ENCODE measurements around the gene RGS7. TPM values are rescaled to one million over a fixed set of nuclear protein-coding genes. Genes with fewer than 3 reads are reported as not detected.

RGS7 gene
- total and polyA plus RNA-seq, 10 of the 15 experiments (the other 5 are each of a cell fraction or from before 2014, with no cell fraction given), result not detected

DNA sequence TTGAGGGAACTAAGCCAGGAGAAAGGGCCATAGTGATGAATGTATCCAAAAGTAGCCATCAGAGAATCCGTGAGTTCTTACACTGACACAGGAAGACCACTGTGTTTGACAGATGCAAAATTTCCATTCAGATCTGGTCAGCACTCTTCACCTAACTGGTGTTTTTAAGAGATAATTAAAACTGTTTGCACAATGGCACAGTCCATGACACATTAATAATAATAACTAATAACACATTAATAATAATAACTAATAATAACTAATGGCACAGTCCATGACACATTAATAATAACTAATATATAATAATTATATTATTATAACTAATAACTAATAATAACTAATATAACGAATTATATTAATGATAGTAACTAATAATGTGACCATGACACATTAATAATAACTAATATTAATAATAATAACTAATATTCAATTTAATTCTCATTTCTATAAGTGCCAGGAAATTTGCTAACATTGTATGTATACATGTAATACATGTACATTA lies 195.8 kb downstream of the RGS7 start:
- CTCF ChIA-PET, result no interaction called here
- POLR2A ChIA-PET, result no interaction called here
- Histone ChIP-seq H3K27ac (ENCODE audit: control insufficient read depth, insufficient read depth) (no peak overlapping the region), H3K9ac (ENCODE audit: control insufficient read depth, insufficient read depth, low read length) (no peak overlapping the region), H4K20me1 (ENCODE audit: control insufficient read depth, insufficient read depth) (no peaks in the 10 kb centered on the region), H3K4me2 (ENCODE audit: control insufficient read depth, insufficient read depth) (no peak overlapping the region), H3K9me3 (replicated peaks; ENCODE audit: control insufficient read depth, insufficient read depth, low read length) (no peaks in the 10 kb centered on the region), H3K4me3 (no peak overlapping the region), H3K79me2 (ENCODE audit: control insufficient read depth, insufficient read depth, low read length) (no peaks in the 10 kb centered on the region), H3K36me3 (ENCODE audit: control insufficient read depth in 2 of 2, insufficient read depth in 2 of 2, low read length in 1 of 2) (no peaks in the 10 kb centered on the region), H3K27me3 (replicated peaks in 1 of 2; ENCODE audit: control insufficient read depth in 2 of 2, insufficient read depth in 2 of 2, low read length in 1 of 2) (no peaks in the 10 kb centered on the region), H3K4me1 (ENCODE audit: control insufficient read depth, insufficient read depth, low read length) (no peaks in the 10 kb centered on the region), H2AFZ (ENCODE audit: control insufficient read depth, low read depth, low read length) (no peak overlapping the region)
- FAIRE-seq, result no peak
- no TSS peak for BruUV-seq (replicated peaks)
- SMC1A ChIA-PET (ENCODE audit: uncharacterized antibody, unreplicated experiment), result no interaction called here
- RAD21 ChIA-PET (ENCODE audit: unreplicated experiment), result no interaction called here
- 0% methylated on average over 2 of the region's 2 CpGs for WGBS (ENCODE audit: insufficient coverage, insufficient replicate concordance, low lambda C conversion rate, missing lambda C conversion rate)
- in situ Hi-C loops (cut with MboI) (no loop called here), intact Hi-C loops (cut with micrococcal nuclease; ENCODE audit: unreplicated experiment) (no loop called here)
- no peak for ATAC-seq
- DNase-seq (ENCODE audit: low read depth, low spot score), result no peak
- TF ChIP-seq, protein P1, sequence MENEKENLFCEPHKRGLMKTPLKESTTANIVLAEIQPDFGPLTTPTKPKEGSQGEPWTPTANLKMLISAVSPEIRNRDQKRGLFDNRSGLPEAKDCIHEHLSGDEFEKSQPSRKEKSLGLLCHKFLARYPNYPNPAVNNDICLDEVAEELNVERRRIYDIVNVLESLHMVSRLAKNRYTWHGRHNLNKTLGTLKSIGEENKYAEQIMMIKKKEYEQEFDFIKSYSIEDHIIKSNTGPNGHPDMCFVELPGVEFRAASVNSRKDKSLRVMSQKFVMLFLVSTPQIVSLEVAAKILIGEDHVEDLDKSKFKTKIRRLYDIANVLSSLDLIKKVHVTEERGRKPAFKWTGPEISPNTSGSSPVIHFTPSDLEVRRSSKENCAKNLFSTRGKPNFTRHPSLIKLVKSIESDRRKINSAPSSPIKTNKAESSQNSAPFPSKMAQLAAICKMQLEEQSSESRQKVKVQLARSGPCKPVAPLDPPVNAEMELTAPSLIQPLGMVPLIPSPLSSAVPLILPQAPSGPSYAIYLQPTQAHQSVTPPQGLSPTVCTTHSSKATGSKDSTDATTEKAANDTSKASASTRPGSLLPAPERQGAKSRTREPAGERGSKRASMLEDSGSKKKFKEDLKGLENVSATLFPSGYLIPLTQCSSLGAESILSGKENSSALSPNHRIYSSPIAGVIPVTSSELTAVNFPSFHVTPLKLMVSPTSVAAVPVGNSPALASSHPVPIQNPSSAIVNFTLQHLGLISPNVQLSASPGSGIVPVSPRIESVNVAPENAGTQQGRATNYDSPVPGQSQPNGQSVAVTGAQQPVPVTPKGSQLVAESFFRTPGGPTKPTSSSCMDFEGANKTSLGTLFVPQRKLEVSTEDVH (IDR thresholded peaks at IDR 0.05; ENCODE audit: low read depth, partially characterized antibody), result no peak
- TF ChIP-seq, protein P2, sequence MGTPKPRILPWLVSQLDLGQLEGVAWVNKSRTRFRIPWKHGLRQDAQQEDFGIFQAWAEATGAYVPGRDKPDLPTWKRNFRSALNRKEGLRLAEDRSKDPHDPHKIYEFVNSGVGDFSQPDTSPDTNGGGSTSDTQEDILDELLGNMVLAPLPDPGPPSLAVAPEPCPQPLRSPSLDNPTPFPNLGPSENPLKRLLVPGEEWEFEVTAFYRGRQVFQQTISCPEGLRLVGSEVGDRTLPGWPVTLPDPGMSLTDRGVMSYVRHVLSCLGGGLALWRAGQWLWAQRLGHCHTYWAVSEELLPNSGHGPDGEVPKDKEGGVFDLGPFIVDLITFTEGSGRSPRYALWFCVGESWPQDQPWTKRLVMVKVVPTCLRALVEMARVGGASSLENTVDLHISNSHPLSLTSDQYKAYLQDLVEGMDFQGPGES (IDR thresholded peaks at IDR 0.05), result no peak
- TF ChIP-seq, protein P3, sequence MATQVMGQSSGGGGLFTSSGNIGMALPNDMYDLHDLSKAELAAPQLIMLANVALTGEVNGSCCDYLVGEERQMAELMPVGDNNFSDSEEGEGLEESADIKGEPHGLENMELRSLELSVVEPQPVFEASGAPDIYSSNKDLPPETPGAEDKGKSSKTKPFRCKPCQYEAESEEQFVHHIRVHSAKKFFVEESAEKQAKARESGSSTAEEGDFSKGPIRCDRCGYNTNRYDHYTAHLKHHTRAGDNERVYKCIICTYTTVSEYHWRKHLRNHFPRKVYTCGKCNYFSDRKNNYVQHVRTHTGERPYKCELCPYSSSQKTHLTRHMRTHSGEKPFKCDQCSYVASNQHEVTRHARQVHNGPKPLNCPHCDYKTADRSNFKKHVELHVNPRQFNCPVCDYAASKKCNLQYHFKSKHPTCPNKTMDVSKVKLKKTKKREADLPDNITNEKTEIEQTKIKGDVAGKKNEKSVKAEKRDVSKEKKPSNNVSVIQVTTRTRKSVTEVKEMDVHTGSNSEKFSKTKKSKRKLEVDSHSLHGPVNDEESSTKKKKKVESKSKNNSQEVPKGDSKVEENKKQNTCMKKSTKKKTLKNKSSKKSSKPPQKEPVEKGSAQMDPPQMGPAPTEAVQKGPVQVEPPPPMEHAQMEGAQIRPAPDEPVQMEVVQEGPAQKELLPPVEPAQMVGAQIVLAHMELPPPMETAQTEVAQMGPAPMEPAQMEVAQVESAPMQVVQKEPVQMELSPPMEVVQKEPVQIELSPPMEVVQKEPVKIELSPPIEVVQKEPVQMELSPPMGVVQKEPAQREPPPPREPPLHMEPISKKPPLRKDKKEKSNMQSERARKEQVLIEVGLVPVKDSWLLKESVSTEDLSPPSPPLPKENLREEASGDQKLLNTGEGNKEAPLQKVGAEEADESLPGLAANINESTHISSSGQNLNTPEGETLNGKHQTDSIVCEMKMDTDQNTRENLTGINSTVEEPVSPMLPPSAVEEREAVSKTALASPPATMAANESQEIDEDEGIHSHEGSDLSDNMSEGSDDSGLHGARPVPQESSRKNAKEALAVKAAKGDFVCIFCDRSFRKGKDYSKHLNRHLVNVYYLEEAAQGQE (IDR thresholded peaks at IDR 0.05; ENCODE audit: low read depth, low read length), result no peak
- TF ChIP-seq RFX5 (IDR thresholded peaks at IDR 0.05; ENCODE audit: low read depth, low read length) (no peak), HCFC1 (IDR thresholded peaks at IDR 0.05; ENCODE audit: low read length) (no peak), SRF (IDR thresholded peaks at IDR 0.05; ENCODE audit: low read depth in 2 of 2, low read length in 2 of 2) (no peak), BMI1 (IDR thresholded peaks at IDR 0.05; ENCODE audit: borderline replicate concordance) (no peak), RAD21 (IDR thresholded peaks at IDR 0.05; ENCODE audit: insufficient read depth, low read depth, low read length) (no peak), NFXL1 (IDR thresholded peaks at IDR 0.05; ENCODE audit: borderline replicate concordance) (no peak), HDAC6 (IDR thresholded peaks at IDR 0.05; ENCODE audit: unreplicated experiment) (no peak), BCL3 (IDR thresholded peaks at IDR 0.05; ENCODE audit: borderline replicate concordance, insufficient read depth, low read depth, low read length, poor library complexity, severe bottlenecking) (no peak)
- TF ChIP-seq, protein P4, sequence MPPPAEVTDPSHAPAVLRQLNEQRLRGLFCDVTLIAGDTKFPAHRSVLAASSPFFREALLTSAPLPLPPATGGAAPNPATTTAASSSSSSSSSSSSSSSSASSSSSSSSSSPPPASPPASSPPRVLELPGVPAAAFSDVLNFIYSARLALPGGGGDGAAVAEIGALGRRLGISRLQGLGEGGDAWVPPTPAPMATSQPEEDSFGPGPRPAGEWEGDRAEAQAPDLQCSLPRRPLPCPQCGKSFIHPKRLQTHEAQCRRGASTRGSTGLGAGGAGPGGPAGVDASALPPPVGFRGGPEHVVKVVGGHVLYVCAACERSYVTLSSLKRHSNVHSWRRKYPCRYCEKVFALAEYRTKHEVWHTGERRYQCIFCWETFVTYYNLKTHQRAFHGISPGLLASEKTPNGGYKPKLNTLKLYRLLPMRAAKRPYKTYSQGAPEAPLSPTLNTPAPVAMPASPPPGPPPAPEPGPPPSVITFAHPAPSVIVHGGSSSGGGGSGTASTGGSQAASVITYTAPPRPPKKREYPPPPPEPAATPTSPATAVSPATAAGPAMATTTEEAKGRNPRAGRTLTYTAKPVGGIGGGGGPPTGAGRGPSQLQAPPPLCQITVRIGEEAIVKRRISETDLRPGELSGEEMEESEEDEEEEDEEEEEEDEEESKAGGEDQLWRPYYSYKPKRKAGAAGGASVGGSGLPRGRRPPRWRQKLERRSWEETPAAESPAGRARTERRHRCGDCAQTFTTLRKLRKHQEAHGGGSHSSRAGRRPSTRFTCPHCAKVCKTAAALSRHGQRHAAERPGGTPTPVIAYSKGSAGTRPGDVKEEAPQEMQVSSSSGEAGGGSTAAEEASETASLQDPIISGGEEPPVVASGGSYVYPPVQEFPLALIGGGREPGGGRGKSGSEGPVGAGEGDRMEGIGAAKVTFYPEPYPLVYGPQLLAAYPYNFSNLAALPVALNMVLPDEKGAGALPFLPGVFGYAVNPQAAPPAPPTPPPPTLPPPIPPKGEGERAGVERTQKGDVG (CRISPR knock-in tag; IDR thresholded peaks at IDR 0.05), result no peak

All from GM12878 (cell line).